Natural killer cell (primary cell): Measurements from ENCODE around the gene EOGT. TPM values are rescaled to one million over a fixed set of nuclear protein-coding genes. Genes with fewer than 3 reads are reported as not detected.
A peak's percentile ranks its signal among the peaks of the same experiment; 100 is the strongest.

Source experiments
- ATAC-seq, 3 donors: fragments of 150-1000 bp in 2 of 3; fragments of 200-7000 bp in 1 of 3; cut with Tn5 transposase; 1 replicate in 1 of 3; 2 replicates in 2 of 3; pipeline ENCODE4 v1.10.0; 2021; ENCODE audit warnings: mild to moderate bottlenecking in 2 of 3, moderate library complexity in 2 of 3
- DNase-seq, 2 donors: peaks; one replicate each; pipeline versions ENCODE4 v3.0.0 to v3.0.0-alpha.2; 2013 to 2021; ENCODE audit warnings: mixed read lengths in 1 of 2
- H3K27ac ChIP-seq: one replicate; pipeline ENCODE4 v1.5.1; 2013; ENCODE audit warnings: mild to moderate bottlenecking, low read length
- H3K27me3 ChIP-seq: one replicate; pipeline ENCODE4 v1.6.1; 2013; ENCODE audit warnings: low read length; ENCODE audit not compliant: control insufficient read depth, insufficient read depth
- H3K36me3 ChIP-seq: one replicate; pipeline ENCODE4 v1.6.1; 2013; ENCODE audit warnings: low read length; ENCODE audit not compliant: control insufficient read depth, insufficient read depth
- H3K4me1 ChIP-seq: one replicate; pipeline ENCODE4 v1.6.1; 2013; ENCODE audit warnings: low read length; ENCODE audit not compliant: control insufficient read depth, insufficient read depth
- H3K4me3 ChIP-seq: one replicate; pipeline ENCODE4 v1.5.1; 2013; ENCODE audit warnings: low read length
- H3K9me3 ChIP-seq: one replicate; pipeline ENCODE4 v1.6.1; 2013; ENCODE audit warnings: low read length; ENCODE audit not compliant: control insufficient read depth, insufficient read depth
- H3K27ac Mint-ChIP-seq, 2 donors: one replicate each; pipeline ENCODE4 v1.8.0; 2022; ENCODE audit warnings: mild to moderate bottlenecking in 2 of 2, mixed read lengths in 2 of 2, moderate library complexity in 1 of 2
- H3K27me3 Mint-ChIP-seq, 2 donors: one replicate each; pipeline ENCODE4 v1.8.0; 2022; ENCODE audit warnings: low read depth in 2 of 2, mixed read lengths in 2 of 2
- H3K36me3 Mint-ChIP-seq: one replicate; pipeline ENCODE4 v1.8.0; 2022; ENCODE audit warnings: mixed read lengths
- H3K4me1 Mint-ChIP-seq, 2 donors: one replicate each; pipeline ENCODE4 v1.8.0; 2022; ENCODE audit warnings: mixed read lengths in 2 of 2
- H3K4me3 Mint-ChIP-seq: one replicate; pipeline ENCODE4 v1.8.0; 2022; ENCODE audit warnings: mild to moderate bottlenecking, moderate library complexity, mixed read lengths
- H3K9me3 Mint-ChIP-seq, 2 donors: one replicate each; pipeline ENCODE4 v1.8.0; 2022; ENCODE audit warnings: mixed read lengths in 2 of 2
- WGBS: methylation state at CpG from one replicate; pipeline ENCODE4 v1.1.7; 2013; ENCODE audit warnings: missing lambda C conversion rate; ENCODE audit not compliant: insufficient coverage; 5-methylcytosine and 5-hydroxymethylcytosine counted together
- intact Hi-C: fragments of 100-400 bp; cut with micrococcal nuclease; formaldehyde crosslinking; loops from one replicate; pipeline ENCODE4 v1.14.2; 2022
- total RNA-seq, 4 donors: library from RNA; stranded (reverse); fragments of 120-200 nt in 1 of 4; gene quantifications; one replicate each; pipeline versions ENCODE4 v1.2.3 to v1.2.4, GENCODE V29; 2013 to 2022
- TF ChIP-seq, protein P1 (sequence below): fragments of 200-600 bp; IDR thresholded peaks from one replicate; pipeline ENCODE4 v1.8.0; 2022; ENCODE audit warnings: antibody characterized with exemption

The EOGT gene
- total RNA-seq, 3 donors from 2014 or later (not counting 1 experiment from before 2014, with no cell fraction given): 8.4 to 11.6 (median 10.8) TPM

DNA sequence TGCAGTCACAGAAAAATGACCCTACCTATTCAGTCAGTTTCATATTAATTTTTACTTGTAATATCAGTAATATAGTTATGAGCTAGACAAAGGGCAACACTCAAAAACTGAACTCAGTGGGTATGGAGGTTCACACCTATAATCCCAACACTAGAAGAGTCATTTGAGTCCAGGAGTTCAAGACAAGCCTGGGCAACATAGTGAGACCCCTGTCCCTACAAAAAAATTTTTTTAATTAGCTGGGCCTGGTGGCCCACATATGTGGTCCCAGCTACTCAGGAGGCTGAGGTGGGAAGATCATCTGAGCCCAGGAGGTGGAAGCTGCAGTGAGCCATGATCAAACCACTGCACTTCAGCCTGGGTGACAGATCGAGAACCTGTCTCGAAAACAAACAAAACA lies 35.5 kb upstream of the EOGT start:
- ATAC-seq: no peak
- H3K9me3 Mint-ChIP-seq: no peaks in the 10 kb centered on the region
- peaks cover 17% of the 10 kb centered on the region for H3K36me3 Mint-ChIP-seq
- TF ChIP-seq, protein P1, sequence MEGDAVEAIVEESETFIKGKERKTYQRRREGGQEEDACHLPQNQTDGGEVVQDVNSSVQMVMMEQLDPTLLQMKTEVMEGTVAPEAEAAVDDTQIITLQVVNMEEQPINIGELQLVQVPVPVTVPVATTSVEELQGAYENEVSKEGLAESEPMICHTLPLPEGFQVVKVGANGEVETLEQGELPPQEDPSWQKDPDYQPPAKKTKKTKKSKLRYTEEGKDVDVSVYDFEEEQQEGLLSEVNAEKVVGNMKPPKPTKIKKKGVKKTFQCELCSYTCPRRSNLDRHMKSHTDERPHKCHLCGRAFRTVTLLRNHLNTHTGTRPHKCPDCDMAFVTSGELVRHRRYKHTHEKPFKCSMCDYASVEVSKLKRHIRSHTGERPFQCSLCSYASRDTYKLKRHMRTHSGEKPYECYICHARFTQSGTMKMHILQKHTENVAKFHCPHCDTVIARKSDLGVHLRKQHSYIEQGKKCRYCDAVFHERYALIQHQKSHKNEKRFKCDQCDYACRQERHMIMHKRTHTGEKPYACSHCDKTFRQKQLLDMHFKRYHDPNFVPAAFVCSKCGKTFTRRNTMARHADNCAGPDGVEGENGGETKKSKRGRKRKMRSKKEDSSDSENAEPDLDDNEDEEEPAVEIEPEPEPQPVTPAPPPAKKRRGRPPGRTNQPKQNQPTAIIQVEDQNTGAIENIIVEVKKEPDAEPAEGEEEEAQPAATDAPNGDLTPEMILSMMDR: no peak
- H3K4me3 ChIP-seq: no peak overlapping the region
- peak overlapping the region; percentile 61 for H3K4me3 Mint-ChIP-seq
- WGBS: 80% methylated on average over 1 of the region's 2 CpGs
- no peaks in the 10 kb centered on the region for H3K27me3 ChIP-seq
- H3K27ac ChIP-seq: no peak overlapping the region
- H3K36me3 ChIP-seq: peaks cover 43% of the 10 kb centered on the region
- no peaks in the 10 kb centered on the region for H3K9me3 ChIP-seq
- peaks cover 46 to 61% of the 10 kb centered on the region in 2 donors for H3K4me1 Mint-ChIP-seq
- peak overlapping the region; percentile 46 to 64 for H3K27ac Mint-ChIP-seq
- DNase-seq: no peak
- no peaks in the 10 kb centered on the region for H3K27me3 Mint-ChIP-seq
- intact Hi-C loops: no loop called here
- H3K4me1 ChIP-seq: peaks cover 16% of the 10 kb centered on the region

DNA sequence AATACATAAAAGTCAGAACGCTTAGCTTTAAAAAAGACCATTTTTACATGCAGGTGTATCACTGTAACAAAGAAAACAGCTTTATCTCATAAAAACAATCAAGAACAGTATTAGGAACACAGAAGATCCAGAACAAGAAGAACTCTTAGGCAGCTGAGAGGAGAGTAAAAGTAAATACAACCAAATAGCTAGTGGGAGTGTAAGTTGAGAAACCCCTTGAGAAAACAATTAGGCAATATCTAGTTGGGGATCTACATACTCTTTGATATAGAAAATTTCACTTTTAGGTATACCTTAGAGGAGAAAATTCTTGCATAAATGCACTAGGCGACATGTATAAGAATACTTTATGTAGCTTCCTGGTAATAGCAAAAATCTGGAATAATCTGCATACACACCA lies 31.1 kb upstream of the EOGT start:
- Mint-ChIP-seq H3K4me1 (peaks cover 24 to 33% of the 10 kb centered on the region in 2 donors), H3K9me3 (no peaks in the 10 kb centered on the region), H3K27ac (no peak overlapping the region), H3K27me3 (no peaks in the 10 kb centered on the region), H3K36me3 (peaks cover 40% of the 10 kb centered on the region), H3K4me3 (no peak overlapping the region)
- WGBS: 91% methylated on average over 1 of the region's 2 CpGs
- Histone ChIP-seq H3K4me1 (peaks cover 3% of the 10 kb centered on the region), H3K27me3 (no peaks in the 10 kb centered on the region), H3K27ac (no peak overlapping the region), H3K36me3 (peaks cover 72% of the 10 kb centered on the region), H3K9me3 (no peaks in the 10 kb centered on the region), H3K4me3 (no peak overlapping the region)
- ATAC-seq (no peak), DNase-seq (no peak)
- TF ChIP-seq, protein P1: no peak
- intact Hi-C loops: no loop called here

DNA sequence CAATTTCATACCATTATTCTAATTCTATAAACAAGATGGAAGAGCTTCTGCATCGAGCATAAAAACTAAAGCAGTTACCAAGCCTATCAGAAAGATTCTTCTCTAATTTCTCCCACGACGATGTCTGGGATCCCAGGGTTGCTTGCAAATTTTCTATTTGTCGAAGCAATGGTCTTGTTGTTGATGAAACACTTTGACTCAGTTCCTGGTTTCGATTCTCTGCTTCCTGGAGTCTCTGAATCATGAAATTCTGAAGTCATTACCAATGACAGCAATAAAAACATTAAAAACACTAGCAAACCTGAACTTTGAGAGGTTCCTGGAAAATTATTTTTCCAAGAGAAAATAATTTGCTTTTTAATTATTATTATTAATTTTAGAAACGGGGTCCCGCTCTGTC lies 20.0 kb upstream of the EOGT start:
- intact Hi-C loops: no loop called here
- H3K9me3 ChIP-seq: no peaks in the 10 kb centered on the region
- Mint-ChIP-seq H3K27ac (no peak overlapping the region), H3K36me3 (peaks cover 28% of the 10 kb centered on the region), H3K27me3 (no peaks in the 10 kb centered on the region), H3K9me3 (no peaks in the 10 kb centered on the region), H3K4me1 (peaks cover 0 to 4% of the 10 kb centered on the region in 2 donors), H3K4me3 (no peak overlapping the region)
- no peaks in the 10 kb centered on the region for H3K27me3 ChIP-seq
- DNase-seq (no peak), ATAC-seq (no peak)
- H3K4me3 ChIP-seq: no peak overlapping the region
- WGBS: 85% methylated on average over 7 of the region's 7 CpGs
- peaks cover 84% of the 10 kb centered on the region for H3K36me3 ChIP-seq
- no peaks in the 10 kb centered on the region for H3K4me1 ChIP-seq
- no peak overlapping the region for H3K27ac ChIP-seq
- TF ChIP-seq, protein P1: no peak

DNA sequence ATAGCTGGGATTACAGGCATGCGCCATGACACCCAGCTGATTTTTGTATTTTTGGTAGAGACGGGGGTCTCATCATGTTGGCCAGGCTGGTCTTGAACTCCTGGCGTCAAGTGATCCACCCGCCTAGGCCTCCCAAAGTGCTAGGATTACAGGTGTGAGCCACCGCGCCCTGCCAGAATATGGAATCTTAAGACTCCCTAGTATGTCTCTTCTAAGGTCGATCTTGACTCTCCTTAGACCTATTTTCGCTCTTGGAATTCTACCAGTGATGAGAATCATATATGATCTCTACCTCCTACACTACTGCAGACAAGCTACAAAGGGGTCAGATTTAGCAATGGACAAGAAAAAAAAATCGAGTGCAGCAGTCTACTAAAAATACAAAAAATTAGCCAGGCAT lies 19.3 kb upstream of the EOGT start:
- H3K4me3 ChIP-seq: no peak overlapping the region
- Mint-ChIP-seq H3K9me3 (no peaks in the 10 kb centered on the region), H3K36me3 (peaks cover 25% of the 10 kb centered on the region), H3K27ac (no peak overlapping the region), H3K4me1 (peaks cover 0 to 4% of the 10 kb centered on the region in 2 donors), H3K27me3 (no peaks in the 10 kb centered on the region), H3K4me3 (no peak overlapping the region)
- no peaks in the 10 kb centered on the region for H3K4me1 ChIP-seq
- no peak for ATAC-seq
- intact Hi-C loops: no loop called here
- H3K36me3 ChIP-seq: peaks cover 84% of the 10 kb centered on the region
- no peaks in the 10 kb centered on the region for H3K27me3 ChIP-seq
- TF ChIP-seq, protein P1: no peak
- no peaks in the 10 kb centered on the region for H3K9me3 ChIP-seq
- WGBS: 99% methylated on average over 9 of the region's 9 CpGs
- H3K27ac ChIP-seq: no peak overlapping the region
- no peak for DNase-seq
